Esophagus squamous epithelium (tissue), 5 donors: ENCODE measurements around the gene COL6A3. TPM values are rescaled to one million over a fixed set of nuclear protein-coding genes. Genes with fewer than 3 reads are reported as not detected.

Experiments used
- DNase-seq: peaks from one replicate; lab custom pipeline; 2025; lab: John Stamatoyannopoulos, UW
- H3K27ac ChIP-seq, 4 donors: fragments of 200-600 bp; sonication (generic); one replicate each; pipeline ENCODE4 v1.5.1; 2016 to 2019; ENCODE audit warnings: mild to moderate bottlenecking in 1 of 4
- H3K27me3 ChIP-seq, 4 donors: fragments of 200-600 bp; sonication (generic); 1 replicate in 3 of 4; 2 replicates in 1 of 4; pipeline versions ENCODE4 v1.5.1 to v1.6.0; 2017 to 2021; ENCODE audit warnings: antibody characterized with exemption in 1 of 4
- H3K36me3 ChIP-seq, 3 donors: fragments of 200-600 bp; sonication (generic); one replicate each; pipeline ENCODE4 v1.5.1; 2016 to 2019
- H3K4me1 ChIP-seq, 3 donors: fragments of 200-600 bp; sonication (generic); one replicate each; pipeline ENCODE4 v1.5.1; 2017 to 2019
- H3K4me3 ChIP-seq, 4 donors: fragments of 200-600 bp; sonication (generic); 1 replicate in 3 of 4; 2 replicates in 1 of 4; pipeline ENCODE4 v1.5.1; 2016 to 2019; ENCODE audit warnings: mild to moderate bottlenecking in 2 of 4, moderate library complexity in 1 of 4
- H3K9me3 ChIP-seq, 3 donors: fragments of 200-600 bp; sonication (generic); one replicate each; pipeline ENCODE4 v1.5.1; 2016 to 2019
- POLR2A ChIP-seq, 4 donors: fragments of 450-650 bp; IDR thresholded peaks; one replicate each; pipeline ENCODE4 v1.6.1; 2017; ENCODE audit warnings: antibody characterized with exemption in 4 of 4, mild to moderate bottlenecking in 4 of 4, moderate library complexity in 3 of 4
- WGBS, 2 donors: methylation state at CpG; one replicate each; pipeline ENCODE4 v1.1.5; 2018; 5-methylcytosine and 5-hydroxymethylcytosine counted together
- intact Hi-C: fragments of 100-400 bp; cut with DNase I; formaldehyde crosslinking; loops from one replicate; pipeline ENCODE4 v1.15.0; 2022
- total RNA-seq, 4 donors: library from RNA; depleted of rRNA; stranded (reverse); fragments of >200 nt; gene quantifications; one replicate each; pipeline ENCODE4 v1.1.0, GENCODE V29; 2016
- TF ChIP-seq, protein P1 (sequence below), 6 experiments: fragments of 450-650 bp in 4 of 6; fragments of 200-600 bp in 2 of 6; sonication (generic) in 2 of 6; IDR thresholded peaks; one replicate each; pipeline ENCODE4 v1.5.1; 2016 to 2019; ENCODE audit warnings: antibody characterized with exemption in 6 of 6, mild to moderate bottlenecking in 4 of 6, moderate library complexity in 4 of 6
- donor health status: DM: yes; HTN: yes; CAD: no.

Gene COL6A3
- total RNA-seq, 4 donors from 2014 or later: 8.9 to 138 (median 46.5) TPM

GRCh38 chr2:237314198-237314597 is 99.8 kb downstream of the COL6A3 start:
- H3K4me1 ChIP-seq: peaks cover 0 to 32% (median 10%) of the 10 kb centered on the region in 3 donors
- no peaks in the 10 kb centered on the region for H3K27me3 ChIP-seq
- H3K27ac ChIP-seq: peak overlapping the region; percentile 62 to 91 (median 88)
- whole genome bisulfite sequencing, 2 donors: 77 to 95% methylated on average over 3 to 7 of the region's 7 CpGs
- H3K9me3 ChIP-seq: no peaks in the 10 kb centered on the region
- no peak overlapping the region for H3K4me3 ChIP-seq
- no peak for TF ChIP-seq POLR2A (IDR thresholded peaks at IDR 0.05)
- TF ChIP-seq, protein P1, sequence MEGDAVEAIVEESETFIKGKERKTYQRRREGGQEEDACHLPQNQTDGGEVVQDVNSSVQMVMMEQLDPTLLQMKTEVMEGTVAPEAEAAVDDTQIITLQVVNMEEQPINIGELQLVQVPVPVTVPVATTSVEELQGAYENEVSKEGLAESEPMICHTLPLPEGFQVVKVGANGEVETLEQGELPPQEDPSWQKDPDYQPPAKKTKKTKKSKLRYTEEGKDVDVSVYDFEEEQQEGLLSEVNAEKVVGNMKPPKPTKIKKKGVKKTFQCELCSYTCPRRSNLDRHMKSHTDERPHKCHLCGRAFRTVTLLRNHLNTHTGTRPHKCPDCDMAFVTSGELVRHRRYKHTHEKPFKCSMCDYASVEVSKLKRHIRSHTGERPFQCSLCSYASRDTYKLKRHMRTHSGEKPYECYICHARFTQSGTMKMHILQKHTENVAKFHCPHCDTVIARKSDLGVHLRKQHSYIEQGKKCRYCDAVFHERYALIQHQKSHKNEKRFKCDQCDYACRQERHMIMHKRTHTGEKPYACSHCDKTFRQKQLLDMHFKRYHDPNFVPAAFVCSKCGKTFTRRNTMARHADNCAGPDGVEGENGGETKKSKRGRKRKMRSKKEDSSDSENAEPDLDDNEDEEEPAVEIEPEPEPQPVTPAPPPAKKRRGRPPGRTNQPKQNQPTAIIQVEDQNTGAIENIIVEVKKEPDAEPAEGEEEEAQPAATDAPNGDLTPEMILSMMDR (IDR thresholded peaks at IDR 0.05): no peak
- intact Hi-C loops: no loop called here
- no peak for DNase-seq
- no peaks in the 10 kb centered on the region for H3K36me3 ChIP-seq

DNA sequence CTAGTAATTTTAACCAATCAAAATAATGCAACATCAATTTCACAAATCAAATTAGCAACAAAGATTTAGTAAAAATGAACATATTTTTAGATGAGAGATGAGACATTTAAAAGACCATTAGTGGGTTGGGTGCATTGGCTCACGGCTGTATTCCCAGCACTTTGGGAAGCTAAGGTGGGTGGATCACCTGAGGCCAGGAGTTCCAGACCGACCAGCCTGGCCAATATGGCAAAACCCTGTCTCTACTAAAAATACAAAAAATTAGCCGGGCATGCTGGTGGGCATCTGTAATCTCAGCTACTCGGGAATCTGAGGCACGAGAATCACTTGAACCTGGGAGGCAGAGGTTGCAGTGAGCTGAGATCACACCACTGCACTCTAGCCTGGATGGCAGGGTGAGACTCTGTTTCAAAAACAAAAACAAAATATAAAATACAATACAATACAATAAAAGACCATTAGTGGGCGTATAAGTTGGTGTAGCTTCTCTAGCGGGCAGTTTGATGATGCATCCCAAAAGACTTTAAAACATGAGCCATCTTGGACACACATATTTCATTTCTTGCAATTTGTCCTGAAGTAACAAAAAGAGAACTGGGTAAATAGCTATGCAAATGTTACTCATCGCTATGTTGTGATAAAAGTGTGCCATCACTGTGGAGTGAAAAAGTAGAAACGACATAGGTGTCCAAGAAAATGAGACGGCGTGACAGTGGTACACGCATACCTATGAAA is 101.8 kb downstream of the COL6A3 start:
- Histone ChIP-seq H3K27ac (peak overlapping the region in 3 of 4 donors; percentile 86 to 91 (median 89)), H3K36me3 (no peaks in the 10 kb centered on the region), H3K4me3 (no peak overlapping the region), H3K9me3 (no peaks in the 10 kb centered on the region), H3K4me1 (peaks cover 0 to 34% (median 10%) of the 10 kb centered on the region in 3 donors), H3K27me3 (peaks cover 0 to 5% (median 0%) of the 10 kb centered on the region in 4 donors)
- WGBS, 2 donors: 76 to 83% methylated on average over 12 of the region's 12 CpGs
- DNase-seq: no peak
- TF ChIP-seq, protein P1 (IDR thresholded peaks at IDR 0.05): no peak
- TF ChIP-seq POLR2A (IDR thresholded peaks at IDR 0.05): no peak
- intact Hi-C loops: no loop called here

DNA sequence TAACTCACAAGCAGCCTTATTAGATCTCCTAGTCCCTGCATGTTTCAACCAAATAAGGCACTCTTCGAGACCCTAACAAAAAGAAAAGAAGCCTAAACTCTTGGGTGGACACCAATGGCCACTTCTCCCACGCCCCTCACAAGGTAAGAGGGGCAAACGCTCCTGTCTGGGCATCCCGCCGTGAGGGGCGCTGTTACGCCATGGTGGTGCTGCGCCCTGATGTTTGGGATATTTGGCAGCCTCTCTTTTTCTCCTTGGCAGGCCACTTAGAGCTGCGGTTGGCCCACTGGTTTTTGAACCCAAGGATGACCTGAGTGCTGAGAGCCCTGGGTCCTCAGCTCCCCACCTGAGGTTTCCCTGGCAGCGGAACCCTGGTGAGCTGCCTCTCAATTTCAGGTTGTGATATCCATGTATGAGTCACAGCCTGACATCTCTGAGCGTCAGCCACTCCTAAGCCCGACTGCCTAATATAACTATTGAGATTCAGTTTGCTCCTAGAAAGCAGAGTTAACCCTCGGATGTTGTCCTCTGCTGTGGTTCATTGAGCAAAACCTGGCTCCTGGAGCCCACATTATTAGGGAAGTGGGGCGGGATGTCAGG is 103.3 kb downstream of the COL6A3 start:
- no peak for DNase-seq
- peak overlapping the region; percentile 3 to 86 (median 74) for H3K27ac ChIP-seq
- no peaks in the 10 kb centered on the region for H3K9me3 ChIP-seq
- no peaks in the 10 kb centered on the region for H3K36me3 ChIP-seq
- peaks cover 0 to 5% (median 0%) of the 10 kb centered on the region in 4 donors for H3K27me3 ChIP-seq
- peaks cover 0 to 26% (median 6%) of the 10 kb centered on the region in 3 donors for H3K4me1 ChIP-seq
- TF ChIP-seq POLR2A (IDR thresholded peaks at IDR 0.05): no peak
- TF ChIP-seq, protein P1 (IDR thresholded peaks at IDR 0.05): peak in 1 of 6 experiments; percentile 12
- 72 to 76% methylated on average over 8 to 9 of the region's 14 CpGs for WGBS, 2 donors
- intact Hi-C loops: no loop called here
- H3K4me3 ChIP-seq: peak overlapping the region in 1 of 4 donors; percentile 43

DNA sequence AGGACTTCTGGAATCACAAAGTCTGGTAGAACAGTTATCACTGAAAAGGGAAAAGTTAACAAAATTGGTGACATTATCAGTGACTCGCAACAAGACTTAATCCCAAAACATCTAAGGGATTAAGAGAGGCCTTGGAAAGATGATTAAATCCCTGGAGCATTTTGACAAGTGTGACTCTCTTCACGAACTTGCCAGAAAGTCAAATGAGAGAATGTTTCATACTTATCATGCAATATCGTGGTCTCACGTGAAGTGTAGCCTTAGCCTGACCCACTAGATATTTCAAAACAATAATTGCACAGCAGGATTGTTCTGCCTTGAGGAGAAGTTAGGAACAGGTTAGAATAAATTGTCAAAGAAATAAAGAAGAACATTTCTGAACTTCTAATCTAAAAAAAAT is 104.5 kb downstream of the COL6A3 start:
- intact Hi-C loops: no loop called here
- peaks cover 0 to 5% (median 0%) of the 10 kb centered on the region in 4 donors for H3K27me3 ChIP-seq
- H3K9me3 ChIP-seq: no peaks in the 10 kb centered on the region
- no peaks in the 10 kb centered on the region for H3K36me3 ChIP-seq
- peaks cover 0 to 20% (median 7%) of the 10 kb centered on the region in 3 donors for H3K4me1 ChIP-seq
- DNase-seq: no peak
- H3K27ac ChIP-seq: peak overlapping the region in 3 of 4 donors; percentile 71 to 86 (median 74)
- H3K4me3 ChIP-seq: no peak overlapping the region
- 16 to 30% methylated on average over 4 of the region's 4 CpGs for WGBS, 2 donors
- TF ChIP-seq POLR2A (IDR thresholded peaks at IDR 0.05): no peak
- TF ChIP-seq, protein P1 (IDR thresholded peaks at IDR 0.05): no peak

GRCh38 chr2:237309011-237309410 is 105.0 kb downstream of the COL6A3 start:
- intact Hi-C loops: no loop called here
- Histone ChIP-seq H3K27me3 (peaks cover 0 to 5% (median 0%) of the 10 kb centered on the region in 4 donors), H3K27ac (peak overlapping the region in 3 of 4 donors; percentile 71 to 86 (median 74)), H3K36me3 (no peaks in the 10 kb centered on the region), H3K4me3 (no peak overlapping the region), H3K4me1 (peaks cover 0 to 18% (median 7%) of the 10 kb centered on the region in 3 donors), H3K9me3 (no peaks in the 10 kb centered on the region)
- TF ChIP-seq, protein P1 (IDR thresholded peaks at IDR 0.05): no peak
- TF ChIP-seq POLR2A (IDR thresholded peaks at IDR 0.05): no peak
- WGBS, 2 donors: 54 to 85% methylated on average over 3 of the region's 3 CpGs
- DNase-seq: no peak
